Ovary (tissue), 3 donors: ENCODE data around the gene RNASE3.

Experiments
- CTCF ChIP-seq, 3 donors: fragments of 450-650 bp in 2 of 3; fragments of 200-600 bp in 1 of 3; IDR thresholded peaks; one replicate each; pipeline versions ENCODE4 v1.5.1 to v1.8.0; 2016 to 2022; ENCODE audit warnings: antibody characterized with exemption in 3 of 3, mild to moderate bottlenecking in 1 of 3
- EP300 ChIP-seq: sonication (generic); formaldehyde crosslinking; IDR thresholded peaks from one replicate; pipeline ENCODE4 v1.6.1; 2017; ENCODE audit warnings: antibody characterized with exemption
- POLR2A ChIP-seq: fragments of 450-650 bp; IDR thresholded peaks from one replicate; pipeline ENCODE4 v1.6.1; 2017; ENCODE audit warnings: antibody characterized with exemption, mild to moderate bottlenecking, moderate library complexity
- donor health status: DM: no; HTN: no; CAD: no.

GRCh38 chr14:20935303-20935984, 44.3 kb downstream of the RNASE3 start:
- TF ChIP-seq CTCF (IDR thresholded peaks at IDR 0.05) (no peak), POLR2A (no peak), EP300 (no peak)
